WTC11 (cell line): ENCODE measurements around the gene OPRL1.

Experiments used
- CBFB ChIP-seq: sonication (generic); formaldehyde crosslinking; IDR thresholded peaks from 2 replicates; pipeline ENCODE4 v1.8.1; 2022; ENCODE audit warnings: mild to moderate bottlenecking, low read depth, missing genetic modification reagents
- GABPB1 ChIP-seq: sonication (generic); formaldehyde crosslinking; IDR thresholded peaks from 2 replicates; pipeline ENCODE4 v1.8.1; 2023; ENCODE audit warnings: mild to moderate bottlenecking, missing genetic modification reagents
- GTF2I ChIP-seq: fragments of 250-450 bp; sonication (Bioruptor Pico); conservative IDR thresholded peaks from 2 replicates; pipeline ENCODE4 v1.4.0; 2021; ENCODE audit warnings: mild to moderate bottlenecking
- MXD4 ChIP-seq: fragments of 250-450 bp; sonication (Bioruptor Pico); IDR thresholded peaks from 2 replicates; pipeline ENCODE4 v1.8.0; 2021; ENCODE audit warnings: mild to moderate bottlenecking, moderate library complexity, borderline replicate concordance
- MYBL2 ChIP-seq: sonication (generic); formaldehyde crosslinking; IDR thresholded peaks from 2 replicates; pipeline ENCODE4 v1.8.1; 2023; ENCODE audit warnings: mild to moderate bottlenecking, moderate library complexity, missing genetic modification reagents
- SP1 ChIP-seq: sonication (generic); formaldehyde crosslinking; conservative IDR thresholded peaks from 2 replicates; pipeline ENCODE4 v1.8.1; 2022; ENCODE audit warnings: missing genetic modification reagents
- TF ChIP-seq, protein P1 (sequence below): fragments of 200-600 bp; IDR thresholded peaks from 2 replicates; pipeline ENCODE4 v1.8.0; 2022; ENCODE audit warnings: antibody characterized with exemption
- TF ChIP-seq, protein P2 (sequence below): sonication (generic); formaldehyde crosslinking; IDR thresholded peaks from 2 replicates; pipeline ENCODE4 v1.8.0; 2022; ENCODE audit warnings: missing genetic modification reagents
- TF ChIP-seq, protein P3 (sequence below): sonication (generic); formaldehyde crosslinking; IDR thresholded peaks from 2 replicates; pipeline ENCODE4 v1.8.1; 2022; ENCODE audit warnings: mild to moderate bottlenecking, moderate library complexity, missing genetic modification reagents
- TF ChIP-seq, protein P4 (sequence below): sonication (generic); formaldehyde crosslinking; IDR thresholded peaks from 2 replicates; pipeline ENCODE4 v1.8.0; 2023; ENCODE audit warnings: missing genetic modification reagents
- TF ChIP-seq, protein P5 (sequence below): fragments of 250-450 bp; sonication (Bioruptor Pico); IDR thresholded peaks from 2 replicates; pipeline ENCODE4 v2.1.2; 2022; ENCODE audit warnings: mild to moderate bottlenecking, moderate library complexity
- TF ChIP-seq, protein P6 (sequence below): fragments of 250-450 bp; sonication (Bioruptor Pico); conservative IDR thresholded peaks from 2 replicates; pipeline ENCODE4 v1.9.0; 2021; ENCODE audit warnings: mild to moderate bottlenecking

DNA sequence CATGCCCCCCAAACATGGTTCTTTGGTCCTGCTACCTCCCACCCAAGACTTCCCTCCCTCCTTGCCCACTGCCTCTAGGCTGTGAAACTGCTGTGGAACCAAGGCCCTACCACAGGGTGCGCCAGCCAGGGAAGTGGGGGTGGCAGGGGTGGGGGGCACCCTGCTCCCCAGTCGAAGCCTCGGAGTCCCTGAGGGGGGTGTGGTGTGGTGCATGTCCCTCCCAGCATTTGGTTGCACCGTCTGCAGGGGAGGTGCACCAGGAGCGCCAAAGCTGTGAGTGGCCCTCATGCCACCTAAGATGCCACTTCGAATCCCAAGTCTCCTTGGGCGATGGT lies 2.4 kb upstream of the OPRL1 start:
- TF ChIP-seq, protein P1, sequence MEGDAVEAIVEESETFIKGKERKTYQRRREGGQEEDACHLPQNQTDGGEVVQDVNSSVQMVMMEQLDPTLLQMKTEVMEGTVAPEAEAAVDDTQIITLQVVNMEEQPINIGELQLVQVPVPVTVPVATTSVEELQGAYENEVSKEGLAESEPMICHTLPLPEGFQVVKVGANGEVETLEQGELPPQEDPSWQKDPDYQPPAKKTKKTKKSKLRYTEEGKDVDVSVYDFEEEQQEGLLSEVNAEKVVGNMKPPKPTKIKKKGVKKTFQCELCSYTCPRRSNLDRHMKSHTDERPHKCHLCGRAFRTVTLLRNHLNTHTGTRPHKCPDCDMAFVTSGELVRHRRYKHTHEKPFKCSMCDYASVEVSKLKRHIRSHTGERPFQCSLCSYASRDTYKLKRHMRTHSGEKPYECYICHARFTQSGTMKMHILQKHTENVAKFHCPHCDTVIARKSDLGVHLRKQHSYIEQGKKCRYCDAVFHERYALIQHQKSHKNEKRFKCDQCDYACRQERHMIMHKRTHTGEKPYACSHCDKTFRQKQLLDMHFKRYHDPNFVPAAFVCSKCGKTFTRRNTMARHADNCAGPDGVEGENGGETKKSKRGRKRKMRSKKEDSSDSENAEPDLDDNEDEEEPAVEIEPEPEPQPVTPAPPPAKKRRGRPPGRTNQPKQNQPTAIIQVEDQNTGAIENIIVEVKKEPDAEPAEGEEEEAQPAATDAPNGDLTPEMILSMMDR, result no peak
- TF ChIP-seq CBFB (CRISPR knock-in tag) (no peak), SP1 (CRISPR knock-in tag) (no peak), MYBL2 (no peak), MXD4 (CRISPR knock-in tag) (no peak), GABPB1 (CRISPR knock-in tag) (no peak), GTF2I (CRISPR knock-in tag) (no peak)
- TF ChIP-seq, protein P2, sequence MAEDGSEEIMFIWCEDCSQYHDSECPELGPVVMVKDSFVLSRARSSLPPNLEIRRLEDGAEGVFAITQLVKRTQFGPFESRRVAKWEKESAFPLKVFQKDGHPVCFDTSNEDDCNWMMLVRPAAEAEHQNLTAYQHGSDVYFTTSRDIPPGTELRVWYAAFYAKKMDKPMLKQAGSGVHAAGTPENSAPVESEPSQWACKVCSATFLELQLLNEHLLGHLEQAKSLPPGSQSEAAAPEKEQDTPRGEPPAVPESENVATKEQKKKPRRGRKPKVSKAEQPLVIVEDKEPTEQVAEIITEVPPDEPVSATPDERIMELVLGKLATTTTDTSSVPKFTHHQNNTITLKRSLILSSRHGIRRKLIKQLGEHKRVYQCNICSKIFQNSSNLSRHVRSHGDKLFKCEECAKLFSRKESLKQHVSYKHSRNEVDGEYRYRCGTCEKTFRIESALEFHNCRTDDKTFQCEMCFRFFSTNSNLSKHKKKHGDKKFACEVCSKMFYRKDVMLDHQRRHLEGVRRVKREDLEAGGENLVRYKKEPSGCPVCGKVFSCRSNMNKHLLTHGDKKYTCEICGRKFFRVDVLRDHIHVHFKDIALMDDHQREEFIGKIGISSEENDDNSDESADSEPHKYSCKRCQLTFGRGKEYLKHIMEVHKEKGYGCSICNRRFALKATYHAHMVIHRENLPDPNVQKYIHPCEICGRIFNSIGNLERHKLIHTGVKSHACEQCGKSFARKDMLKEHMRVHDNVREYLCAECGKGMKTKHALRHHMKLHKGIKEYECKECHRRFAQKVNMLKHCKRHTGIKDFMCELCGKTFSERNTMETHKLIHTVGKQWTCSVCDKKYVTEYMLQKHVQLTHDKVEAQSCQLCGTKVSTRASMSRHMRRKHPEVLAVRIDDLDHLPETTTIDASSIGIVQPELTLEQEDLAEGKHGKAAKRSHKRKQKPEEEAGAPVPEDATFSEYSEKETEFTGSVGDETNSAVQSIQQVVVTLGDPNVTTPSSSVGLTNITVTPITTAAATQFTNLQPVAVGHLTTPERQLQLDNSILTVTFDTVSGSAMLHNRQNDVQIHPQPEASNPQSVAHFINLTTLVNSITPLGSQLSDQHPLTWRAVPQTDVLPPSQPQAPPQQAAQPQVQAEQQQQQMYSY (CRISPR knock-in tag), result no peak
- TF ChIP-seq, protein P3, sequence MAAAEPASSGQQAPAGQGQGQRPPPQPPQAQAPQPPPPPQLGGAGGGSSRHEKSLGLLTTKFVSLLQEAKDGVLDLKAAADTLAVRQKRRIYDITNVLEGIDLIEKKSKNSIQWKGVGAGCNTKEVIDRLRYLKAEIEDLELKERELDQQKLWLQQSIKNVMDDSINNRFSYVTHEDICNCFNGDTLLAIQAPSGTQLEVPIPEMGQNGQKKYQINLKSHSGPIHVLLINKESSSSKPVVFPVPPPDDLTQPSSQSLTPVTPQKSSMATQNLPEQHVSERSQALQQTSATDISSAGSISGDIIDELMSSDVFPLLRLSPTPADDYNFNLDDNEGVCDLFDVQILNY (CRISPR knock-in tag), result no peak
- TF ChIP-seq, protein P4, sequence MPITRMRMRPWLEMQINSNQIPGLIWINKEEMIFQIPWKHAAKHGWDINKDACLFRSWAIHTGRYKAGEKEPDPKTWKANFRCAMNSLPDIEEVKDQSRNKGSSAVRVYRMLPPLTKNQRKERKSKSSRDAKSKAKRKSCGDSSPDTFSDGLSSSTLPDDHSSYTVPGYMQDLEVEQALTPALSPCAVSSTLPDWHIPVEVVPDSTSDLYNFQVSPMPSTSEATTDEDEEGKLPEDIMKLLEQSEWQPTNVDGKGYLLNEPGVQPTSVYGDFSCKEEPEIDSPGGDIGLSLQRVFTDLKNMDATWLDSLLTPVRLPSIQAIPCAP (CRISPR knock-in tag), result no peak
- TF ChIP-seq, protein P5, sequence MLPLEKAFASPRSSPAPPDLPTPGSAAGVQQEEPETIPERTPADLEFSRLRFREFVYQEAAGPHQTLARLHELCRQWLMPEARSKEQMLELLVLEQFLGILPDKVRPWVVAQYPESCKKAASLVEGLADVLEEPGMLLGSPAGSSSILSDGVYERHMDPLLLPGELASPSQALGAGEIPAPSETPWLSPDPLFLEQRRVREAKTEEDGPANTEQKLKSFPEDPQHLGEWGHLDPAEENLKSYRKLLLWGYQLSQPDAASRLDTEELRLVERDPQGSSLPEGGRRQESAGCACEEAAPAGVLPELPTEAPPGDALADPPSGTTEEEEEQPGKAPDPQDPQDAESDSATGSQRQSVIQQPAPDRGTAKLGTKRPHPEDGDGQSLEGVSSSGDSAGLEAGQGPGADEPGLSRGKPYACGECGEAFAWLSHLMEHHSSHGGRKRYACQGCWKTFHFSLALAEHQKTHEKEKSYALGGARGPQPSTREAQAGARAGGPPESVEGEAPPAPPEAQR, result no peak
- TF ChIP-seq, protein P6, sequence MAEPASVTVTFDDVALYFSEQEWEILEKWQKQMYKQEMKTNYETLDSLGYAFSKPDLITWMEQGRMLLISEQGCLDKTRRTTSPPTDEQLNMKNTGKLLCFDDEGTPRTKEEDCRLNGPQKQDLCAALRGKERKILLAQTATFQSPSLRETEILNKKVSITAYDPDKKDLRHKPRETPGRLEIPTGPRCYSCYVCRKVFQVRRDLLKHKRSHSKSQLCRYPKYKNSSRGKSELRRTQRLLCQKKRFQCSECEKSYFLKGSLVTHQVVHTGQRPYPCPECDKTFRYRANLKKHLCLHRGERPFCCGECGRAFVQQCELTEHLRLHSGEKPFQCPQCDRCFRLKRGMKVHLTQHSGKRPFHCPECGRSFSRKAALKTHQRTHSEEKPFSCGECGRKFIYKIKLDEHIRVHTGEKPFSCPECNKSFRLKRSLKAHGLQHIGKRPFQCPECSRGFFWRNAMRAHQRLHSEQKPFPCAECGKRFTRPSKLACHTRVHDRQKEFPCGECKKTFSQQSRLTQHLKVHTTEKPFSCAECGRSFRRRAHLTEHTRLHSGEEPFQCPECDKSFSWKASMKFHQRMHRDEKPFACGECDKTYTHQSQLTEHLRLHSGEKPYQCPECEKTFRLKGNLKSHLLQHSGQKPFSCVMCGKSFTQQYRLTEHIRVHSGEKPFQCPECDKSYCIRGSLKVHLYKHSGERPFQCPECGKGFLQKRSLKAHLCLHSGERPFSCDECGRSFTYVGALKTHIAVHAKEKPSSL, result no peak
